Esophagus squamous epithelium (tissue), 5 donors: ENCODE data around the gene EVA1A. TPM values are rescaled to one million over a fixed set of nuclear protein-coding genes. Genes with fewer than 3 reads are reported as not detected.

ENCODE experiments used
- DNase-seq: peaks from one replicate; lab custom pipeline; 2025; lab: John Stamatoyannopoulos, UW
- H3K27ac ChIP-seq, 4 donors: fragments of 200-600 bp; sonication (generic); one replicate each; pipeline ENCODE4 v1.5.1; 2016 to 2019; ENCODE audit warnings: mild to moderate bottlenecking in 1 of 4
- H3K27me3 ChIP-seq, 4 donors: fragments of 200-600 bp; sonication (generic); 1 replicate in 3 of 4; 2 replicates in 1 of 4; pipeline versions ENCODE4 v1.5.1 to v1.6.0; 2017 to 2021; ENCODE audit warnings: antibody characterized with exemption in 1 of 4
- H3K36me3 ChIP-seq, 3 donors: fragments of 200-600 bp; sonication (generic); one replicate each; pipeline ENCODE4 v1.5.1; 2016 to 2019
- H3K4me1 ChIP-seq, 3 donors: fragments of 200-600 bp; sonication (generic); one replicate each; pipeline ENCODE4 v1.5.1; 2017 to 2019
- H3K4me3 ChIP-seq, 4 donors: fragments of 200-600 bp; sonication (generic); 1 replicate in 3 of 4; 2 replicates in 1 of 4; pipeline ENCODE4 v1.5.1; 2016 to 2019; ENCODE audit warnings: mild to moderate bottlenecking in 2 of 4, moderate library complexity in 1 of 4
- H3K9me3 ChIP-seq, 3 donors: fragments of 200-600 bp; sonication (generic); one replicate each; pipeline ENCODE4 v1.5.1; 2016 to 2019
- POLR2A ChIP-seq, 4 donors: fragments of 450-650 bp; IDR thresholded peaks; one replicate each; pipeline ENCODE4 v1.6.1; 2017; ENCODE audit warnings: antibody characterized with exemption in 4 of 4, mild to moderate bottlenecking in 4 of 4, moderate library complexity in 3 of 4
- WGBS, 2 donors: methylation state at CpG; one replicate each; pipeline ENCODE4 v1.1.5; 2018; 5-methylcytosine and 5-hydroxymethylcytosine counted together
- intact Hi-C: fragments of 100-400 bp; cut with DNase I; formaldehyde crosslinking; loops from one replicate; pipeline ENCODE4 v1.15.0; 2022
- total RNA-seq, 4 donors: library from RNA; depleted of rRNA; stranded (reverse); fragments of >200 nt; gene quantifications; one replicate each; pipeline ENCODE4 v1.1.0, GENCODE V29; 2016
- TF ChIP-seq, protein P1 (sequence below), 6 experiments: fragments of 450-650 bp in 4 of 6; fragments of 200-600 bp in 2 of 6; sonication (generic) in 2 of 6; IDR thresholded peaks; one replicate each; pipeline ENCODE4 v1.5.1; 2016 to 2019; ENCODE audit warnings: antibody characterized with exemption in 6 of 6, mild to moderate bottlenecking in 4 of 6, moderate library complexity in 4 of 6
- donor health status: DM: yes; HTN: yes; CAD: no.

The EVA1A gene
- total RNA-seq, 4 donors from 2014 or later: 0.26 to 9.4 (median 2.3) TPM; not detected in 1

GRCh38 chr2:75556679-75557366, 3.9 kb downstream of the EVA1A start:
- WGBS, 2 donors: 88 to 93% methylated on average over 5 to 7 of the region's 7 CpGs
- TF ChIP-seq, protein P1, sequence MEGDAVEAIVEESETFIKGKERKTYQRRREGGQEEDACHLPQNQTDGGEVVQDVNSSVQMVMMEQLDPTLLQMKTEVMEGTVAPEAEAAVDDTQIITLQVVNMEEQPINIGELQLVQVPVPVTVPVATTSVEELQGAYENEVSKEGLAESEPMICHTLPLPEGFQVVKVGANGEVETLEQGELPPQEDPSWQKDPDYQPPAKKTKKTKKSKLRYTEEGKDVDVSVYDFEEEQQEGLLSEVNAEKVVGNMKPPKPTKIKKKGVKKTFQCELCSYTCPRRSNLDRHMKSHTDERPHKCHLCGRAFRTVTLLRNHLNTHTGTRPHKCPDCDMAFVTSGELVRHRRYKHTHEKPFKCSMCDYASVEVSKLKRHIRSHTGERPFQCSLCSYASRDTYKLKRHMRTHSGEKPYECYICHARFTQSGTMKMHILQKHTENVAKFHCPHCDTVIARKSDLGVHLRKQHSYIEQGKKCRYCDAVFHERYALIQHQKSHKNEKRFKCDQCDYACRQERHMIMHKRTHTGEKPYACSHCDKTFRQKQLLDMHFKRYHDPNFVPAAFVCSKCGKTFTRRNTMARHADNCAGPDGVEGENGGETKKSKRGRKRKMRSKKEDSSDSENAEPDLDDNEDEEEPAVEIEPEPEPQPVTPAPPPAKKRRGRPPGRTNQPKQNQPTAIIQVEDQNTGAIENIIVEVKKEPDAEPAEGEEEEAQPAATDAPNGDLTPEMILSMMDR (IDR thresholded peaks at IDR 0.05): no peak
- TF ChIP-seq POLR2A (IDR thresholded peaks at IDR 0.05): no peak
- Histone ChIP-seq H3K9me3 (no peaks in the 10 kb centered on the region), H3K27ac (no peak overlapping the region), H3K4me3 (no peak overlapping the region), H3K4me1 (peaks cover 6 to 19% (median 7%) of the 10 kb centered on the region in 3 donors), H3K27me3 (peaks cover 0 to 51% (median 0%) of the 10 kb centered on the region in 4 donors), H3K36me3 (no peaks in the 10 kb centered on the region)
- intact Hi-C loops: no loop called here
- no peak for DNase-seq

DNA sequence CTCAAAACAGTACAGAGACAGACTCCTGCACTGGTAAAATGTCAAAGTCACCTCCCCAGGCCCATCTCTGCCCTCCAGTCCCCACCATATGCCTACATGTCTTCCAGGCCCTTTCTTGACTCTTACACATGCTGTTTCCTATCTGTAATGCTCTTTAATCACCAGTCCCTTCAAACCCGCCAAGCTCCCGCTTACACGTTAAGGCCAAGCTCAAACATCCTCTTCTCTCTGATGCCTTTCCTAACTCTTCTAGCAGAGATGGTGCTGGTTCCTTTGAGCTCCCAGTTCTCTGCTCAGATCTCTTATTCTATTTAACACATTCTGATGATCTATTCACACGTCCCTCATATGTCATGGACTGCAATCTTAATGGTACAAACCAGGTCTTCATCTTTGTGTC, 5.0 kb downstream of the EVA1A start:
- TF ChIP-seq, protein P1 (IDR thresholded peaks at IDR 0.05): no peak
- TF ChIP-seq POLR2A (IDR thresholded peaks at IDR 0.05): no peak
- no peak for DNase-seq
- peaks cover 0 to 39% (median 0%) of the 10 kb centered on the region in 4 donors for H3K27me3 ChIP-seq
- H3K4me1 ChIP-seq: peaks cover 1 to 11% (median 7%) of the 10 kb centered on the region in 3 donors
- no peak overlapping the region for H3K4me3 ChIP-seq
- H3K9me3 ChIP-seq: no peaks in the 10 kb centered on the region
- intact Hi-C loops: no loop called here
- WGBS, 2 donors: 83 to 94% methylated on average over 4 of the region's 4 CpGs
- no peak overlapping the region for H3K27ac ChIP-seq
- H3K36me3 ChIP-seq: no peaks in the 10 kb centered on the region

DNA sequence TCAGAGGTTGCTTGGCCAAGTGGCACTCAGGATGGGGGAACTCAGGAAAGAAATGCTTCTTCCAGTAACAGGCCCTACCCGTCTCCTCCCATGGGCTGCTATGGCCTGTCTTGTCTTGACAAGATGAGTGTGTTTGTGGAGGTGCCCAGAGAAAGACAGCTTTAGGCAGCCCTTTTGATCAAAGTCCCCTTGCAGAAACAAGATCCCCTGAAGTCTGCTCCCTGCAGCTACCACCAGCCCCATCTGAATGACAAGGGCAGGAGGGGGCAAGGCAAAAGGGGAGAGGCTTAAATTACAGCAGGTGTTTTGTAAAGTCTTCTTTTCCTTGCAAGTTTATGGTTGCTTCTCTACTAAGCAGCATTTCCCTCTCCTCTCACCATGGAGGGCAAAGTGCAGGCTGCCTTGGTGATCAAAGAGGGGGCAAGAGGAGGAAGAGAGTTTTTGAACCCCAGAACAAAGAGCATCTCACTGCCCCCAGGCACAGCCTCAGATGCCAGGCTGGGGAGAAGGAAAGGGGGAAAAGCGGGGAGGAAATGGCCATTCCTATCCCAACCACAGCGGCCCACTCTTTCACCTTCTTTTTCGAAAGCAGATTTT, 6.7 kb downstream of the EVA1A start:
- intact Hi-C loops: no loop called here
- no peak for DNase-seq
- 72 to 96% methylated on average over 3 to 4 of the region's 4 CpGs for WGBS, 2 donors
- Histone ChIP-seq H3K4me1 (no peaks in the 10 kb centered on the region), H3K27me3 (peaks cover 0 to 31% (median 0%) of the 10 kb centered on the region in 4 donors), H3K36me3 (no peaks in the 10 kb centered on the region), H3K27ac (no peak overlapping the region), H3K9me3 (no peaks in the 10 kb centered on the region), H3K4me3 (no peak overlapping the region)
- TF ChIP-seq POLR2A (IDR thresholded peaks at IDR 0.05): no peak
- TF ChIP-seq, protein P1 (IDR thresholded peaks at IDR 0.05): no peak

- no peak overlapping the region for H3K4me3 ChIP-seq
- TF ChIP-seq, protein P1 (IDR thresholded peaks at IDR 0.05): no peak
- no peak for TF ChIP-seq POLR2A (IDR thresholded peaks at IDR 0.05)
- WGBS, 2 donors: 100% methylated on average over 1 of the region's 1 CpG
- no peaks in the 10 kb centered on the region for H3K36me3 ChIP-seq
- DNase-seq: no peak
- peaks cover 0 to 15% (median 0%) of the 10 kb centered on the region in 4 donors for H3K27me3 ChIP-seq
- no peaks in the 10 kb centered on the region for H3K4me1 ChIP-seq
- H3K9me3 ChIP-seq: no peaks in the 10 kb centered on the region
- no peak overlapping the region for H3K27ac ChIP-seq
- intact Hi-C loops: no loop called here
Measured at GRCh38 chr2:75552222-75552621, 8.5 kb downstream of the EVA1A start.

GRCh38 chr2:75551434-75551833, 9.3 kb downstream of the EVA1A start:
- DNase-seq: no peak
- Histone ChIP-seq H3K4me3 (no peak overlapping the region), H3K27ac (no peak overlapping the region), H3K9me3 (no peaks in the 10 kb centered on the region), H3K4me1 (no peaks in the 10 kb centered on the region), H3K27me3 (peaks cover 0 to 10% (median 0%) of the 10 kb centered on the region in 4 donors), H3K36me3 (no peaks in the 10 kb centered on the region)
- intact Hi-C loops: no loop called here
- no peak for TF ChIP-seq POLR2A (IDR thresholded peaks at IDR 0.05)
- TF ChIP-seq, protein P1 (IDR thresholded peaks at IDR 0.05): no peak
- WGBS, 2 donors: 80 to 86% methylated on average over 3 of the region's 3 CpGs
